Activated CD4-positive, alpha-beta T cell treated with anti-CD3 and anti-CD28 coated beads, Interleukin-2, amount 50 U/mL, for 4 hours (primary cell): Measurements from ENCODE around the gene STEAP3.

ENCODE experiments used
- DNase-seq, 2 experiments: peaks; one replicate each; pipeline ENCODE4 v3.0.0-alpha.2; 2020

STEAP3 gene

GRCh38 chr2:119228136-119228535 is 4.5 kb downstream of the STEAP3 start:
- DNase-seq = no peak

GRCh38 chr2:119228964-119229363 is 5.3 kb downstream of the STEAP3 start:
- DNase-seq = no peak

- DNase-seq = no peak
Observed at GRCh38 chr2:119229716-119230115, 6.1 kb downstream of the STEAP3 start.

- no peak for DNase-seq
Observed at GRCh38 chr2:119230219-119231185, 6.9 kb downstream of the STEAP3 start.

- DNase-seq = no peak
Observed at GRCh38 chr2:119231975-119232665, 8.5 kb downstream of the STEAP3 start.

- no peak for DNase-seq
Observed at GRCh38 chr2:119232666-119232993, 9.0 kb downstream of the STEAP3 start.

GRCh38 chr2:119233326-119234020 is 9.8 kb downstream of the STEAP3 start:
- DNase-seq = no peak

GRCh38 chr2:119234021-119235019 is 10.7 kb downstream of the STEAP3 start:
- DNase-seq = no peak

GRCh38 chr2:119236796-119237195 is 13.2 kb downstream of the STEAP3 start:
- no peak for DNase-seq

- no peak for DNase-seq
Observed at GRCh38 chr2:119240311-119241204, 16.9 kb downstream of the STEAP3 start.

GRCh38 chr2:119241205-119241532 is 17.5 kb downstream of the STEAP3 start:
- no peak for DNase-seq

GRCh38 chr2:119242276-119243119 is 18.9 kb downstream of the STEAP3 start:
- no peak for DNase-seq

GRCh38 chr2:119243621-119244020 is 20.0 kb downstream of the STEAP3 start:
- no peak for DNase-seq

- no peak for DNase-seq
Observed at GRCh38 chr2:119245076-119245840, 21.6 kb downstream of the STEAP3 start.

- no peak for DNase-seq
Observed at GRCh38 chr2:119245841-119246230, 22.2 kb downstream of the STEAP3 start.

GRCh38 chr2:119246884-119247843 is 23.5 kb downstream of the STEAP3 start:
- no peak for DNase-seq

- no peak for DNase-seq
Observed at GRCh38 chr2:119247844-119248271, 24.2 kb downstream of the STEAP3 start.

GRCh38 chr2:119248311-119248710 is 24.7 kb downstream of the STEAP3 start:
- DNase-seq = no peak
